SH-SY5Y (cell line): Measurements from ENCODE around the gene MAMDC2.
A peak's percentile ranks its signal among the peaks of the same experiment; 100 is the strongest.

ENCODE experiments used
- GATA2 ChIP-seq: IDR thresholded peaks from 2 replicates; pipeline ENCODE4 v1.6.1; 2011; ENCODE audit warnings: mild to moderate bottlenecking, low read depth, low read length
- GATA3 ChIP-seq: IDR thresholded peaks from 2 replicates; pipeline ENCODE4 v1.6.1; 2011; ENCODE audit warnings: low read depth, mild to moderate bottlenecking, low read length, moderate library complexity

MAMDC2 gene

GRCh38 chr9:70256123-70256551, 212.5 kb downstream of the MAMDC2 start:
- TF ChIP-seq GATA2 (no peak), GATA3 (no peak)

GRCh38 chr9:70257502-70257901, 213.9 kb downstream of the MAMDC2 start:
- TF ChIP-seq GATA3, result no peak
- no peak for TF ChIP-seq GATA2

GRCh38 chr9:70257991-70258691, 214.5 kb downstream of the MAMDC2 start:
- TF ChIP-seq GATA2, result no peak
- TF ChIP-seq GATA3, result no peak

- TF ChIP-seq GATA3, result no peak
- peak; percentile 53; the same call in 1 of the 2 replicates for TF ChIP-seq GATA2
Observed at GRCh38 chr9:70258692-70259511, 215.3 kb downstream of the MAMDC2 start, which contains the start of gene SMC5. Gene SMC5 (plus strand): TSS chr9:70258978. CDS start chr9:70259079, 101 bp downstream.

GRCh38 chr9:70259512-70259802, 215.8 kb downstream of the MAMDC2 start:
- TF ChIP-seq GATA2, result no peak
- TF ChIP-seq GATA3, result no peak

- no peak for TF ChIP-seq GATA2
- TF ChIP-seq GATA3, result no peak
Observed at GRCh38 chr9:70260007-70260443, 216.4 kb downstream of the MAMDC2 start.

- no peak for TF ChIP-seq GATA2
- no peak for TF ChIP-seq GATA3
Observed at GRCh38 chr9:70260606-70261005, 217.0 kb downstream of the MAMDC2 start.

GRCh38 chr9:70261131-70261870, 217.7 kb downstream of the MAMDC2 start:
- TF ChIP-seq GATA2 (no peak), GATA3 (no peak)

- TF ChIP-seq GATA2 (no peak), GATA3 (no peak)
Observed at GRCh38 chr9:70262366-70262765, 218.7 kb downstream of the MAMDC2 start.

GRCh38 chr9:70262948-70263347, 219.3 kb downstream of the MAMDC2 start:
- TF ChIP-seq GATA3, result no peak
- TF ChIP-seq GATA2, result no peak

GRCh38 chr9:70263421-70263820, 219.8 kb downstream of the MAMDC2 start:
- no peak for TF ChIP-seq GATA2
- TF ChIP-seq GATA3, result no peak
